Activated CD8-positive, alpha-beta memory T cell treated with anti-CD3 and anti-CD28 coated beads, Interleukin-2, amount 50 U/mL, for 1 hour (primary cell): ENCODE measurements around the gene LIN28B.
"Not testable (repeated sequence)": the region's sequence is repeated elsewhere in the genome, so short reads cannot be mapped to it uniquely, and the experiment has no call there.

Source experiments
- DNase-seq: peaks from one replicate; pipeline ENCODE4 v3.0.0-alpha.2; 2020; ENCODE audit errors: extremely low read depth

LIN28B gene

GRCh38 chr6:105067329-105067728 is 110.4 kb downstream of the LIN28B start:
- no peak for DNase-seq

GRCh38 chr6:105068407-105068806 is 111.5 kb downstream of the LIN28B start:
- no peak for DNase-seq

GRCh38 chr6:105069821-105070445 is 113.0 kb downstream of the LIN28B start:
- DNase-seq: no peak

- DNase-seq: no peak
Measured at GRCh38 chr6:105072798-105073199, 115.9 kb downstream of the LIN28B start.

GRCh38 chr6:105075210-105075609 is 118.3 kb downstream of the LIN28B start:
- no peak for DNase-seq

- not testable (repeated sequence) for DNase-seq
Measured at GRCh38 chr6:105076418-105076817, 119.5 kb downstream of the LIN28B start.

GRCh38 chr6:105077596-105078385 is 120.9 kb downstream of the LIN28B start:
- DNase-seq: no peak

- DNase-seq: no peak
Measured at GRCh38 chr6:105078386-105078708, 121.4 kb downstream of the LIN28B start.

GRCh38 chr6:105080279-105080678 is 123.4 kb downstream of the LIN28B start:
- DNase-seq: no peak

- not testable (repeated sequence) for DNase-seq
Measured at GRCh38 chr6:105081662-105082061, 124.8 kb downstream of the LIN28B start.

GRCh38 chr6:105087571-105088211 is 130.8 kb downstream of the LIN28B start:
- no peak for DNase-seq

- no peak for DNase-seq
Measured at GRCh38 chr6:105091140-105091829, 134.4 kb downstream of the LIN28B start.

- DNase-seq: no peak
Measured at GRCh38 chr6:105094133-105094640, 137.3 kb downstream of the LIN28B start.

- DNase-seq: no peak
Measured at GRCh38 chr6:105095139-105095538, 138.2 kb downstream of the LIN28B start.

GRCh38 chr6:105097288-105097687 is 140.4 kb downstream of the LIN28B start:
- DNase-seq: no peak

GRCh38 chr6:105099371-105099770 is 142.5 kb downstream of the LIN28B start:
- DNase-seq: no peak

- DNase-seq: no peak
Measured at GRCh38 chr6:105102186-105102585, 145.3 kb downstream of the LIN28B start.

- DNase-seq: no peak
Measured at GRCh38 chr6:105105094-105105493, 148.2 kb downstream of the LIN28B start.

- no peak for DNase-seq
Measured at GRCh38 chr6:105106260-105106659, 149.4 kb downstream of the LIN28B start.

GRCh38 chr6:105107207-105107606 is 150.3 kb downstream of the LIN28B start:
- no peak for DNase-seq

GRCh38 chr6:105108631-105109262 is 151.8 kb downstream of the LIN28B start:
- DNase-seq: no peak
